GM18520 (cell line): ENCODE measurements around the gene ADRA2B.
"Not testable (repeated sequence)": the region's sequence is repeated elsewhere in the genome, so short reads cannot be mapped to it uniquely, and the experiment has no call there.

Experiments used
- ATAC-seq: cut with Tn5 transposase; IDR thresholded peaks from one replicate; pipeline ENCODE4 v1.9.1; 2021; ENCODE audit not compliant: unreplicated experiment

The ADRA2B gene

DNA sequence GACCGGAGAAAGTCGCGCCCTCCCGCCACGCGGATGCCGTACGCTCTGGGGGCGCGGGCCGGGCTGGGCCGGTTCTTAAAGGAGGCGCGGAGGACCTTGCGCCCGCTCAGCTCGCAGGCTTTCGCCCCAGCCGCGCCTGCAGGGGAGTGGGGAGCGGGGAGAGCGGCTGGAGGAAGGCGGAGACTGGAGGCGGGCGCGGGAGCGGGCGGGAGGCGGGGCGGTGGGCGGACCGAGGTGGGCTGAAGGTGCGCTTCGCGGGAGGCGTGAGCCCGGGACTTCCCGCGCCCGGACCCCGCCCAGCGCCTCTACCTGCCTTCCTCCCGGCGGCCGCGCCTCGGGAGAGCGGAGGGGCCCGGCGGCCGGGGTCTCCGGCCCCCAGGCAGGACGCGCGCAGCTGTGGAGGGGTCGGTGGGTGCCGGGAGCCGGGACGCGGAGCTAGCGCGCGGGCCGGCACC is at the start of gene ADRA2B:
Gene ADRA2B, minus strand, starts transcription at position 148 of the 455 bp plus-strand sequence. CDS start 422 bp downstream, outside the sequence.
- ATAC-seq = peak; percentile 28

DNA sequence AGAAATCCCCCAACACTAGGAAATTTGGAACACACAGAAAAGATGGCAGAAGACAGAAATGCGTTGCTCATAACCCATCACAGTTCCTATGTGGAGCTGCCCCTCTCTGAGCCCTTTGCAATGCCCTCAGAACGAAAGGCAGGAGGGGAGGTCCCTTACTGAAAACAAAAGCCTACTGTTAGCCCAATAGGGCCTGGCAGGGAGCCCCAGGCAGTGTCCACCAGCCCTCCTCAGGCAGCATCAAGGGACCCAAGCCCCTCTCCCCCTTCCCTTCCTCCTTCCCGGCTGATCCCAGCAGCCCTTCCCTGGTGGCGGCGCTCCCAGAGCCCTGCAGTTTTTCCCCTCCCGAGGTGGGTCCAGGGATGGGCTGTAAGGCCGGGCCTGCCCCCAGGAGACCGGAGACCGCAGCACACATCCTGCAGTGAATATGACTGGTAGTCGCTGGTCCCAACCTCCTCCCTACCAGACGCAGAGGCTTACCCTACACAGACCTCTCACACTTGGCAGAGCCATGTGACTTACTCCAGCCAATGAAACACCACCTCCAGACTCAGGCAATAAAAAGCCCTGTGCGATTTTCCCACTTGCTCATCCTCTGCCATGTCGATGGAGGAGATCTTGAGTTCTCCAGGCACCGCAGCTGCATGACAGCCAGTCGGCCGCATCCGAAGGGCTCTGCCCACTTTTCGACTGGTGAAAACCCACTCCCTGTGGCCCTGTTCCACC is 48.3 kb upstream of the ADRA2B start:
- peak; percentile 77 for ATAC-seq

DNA sequence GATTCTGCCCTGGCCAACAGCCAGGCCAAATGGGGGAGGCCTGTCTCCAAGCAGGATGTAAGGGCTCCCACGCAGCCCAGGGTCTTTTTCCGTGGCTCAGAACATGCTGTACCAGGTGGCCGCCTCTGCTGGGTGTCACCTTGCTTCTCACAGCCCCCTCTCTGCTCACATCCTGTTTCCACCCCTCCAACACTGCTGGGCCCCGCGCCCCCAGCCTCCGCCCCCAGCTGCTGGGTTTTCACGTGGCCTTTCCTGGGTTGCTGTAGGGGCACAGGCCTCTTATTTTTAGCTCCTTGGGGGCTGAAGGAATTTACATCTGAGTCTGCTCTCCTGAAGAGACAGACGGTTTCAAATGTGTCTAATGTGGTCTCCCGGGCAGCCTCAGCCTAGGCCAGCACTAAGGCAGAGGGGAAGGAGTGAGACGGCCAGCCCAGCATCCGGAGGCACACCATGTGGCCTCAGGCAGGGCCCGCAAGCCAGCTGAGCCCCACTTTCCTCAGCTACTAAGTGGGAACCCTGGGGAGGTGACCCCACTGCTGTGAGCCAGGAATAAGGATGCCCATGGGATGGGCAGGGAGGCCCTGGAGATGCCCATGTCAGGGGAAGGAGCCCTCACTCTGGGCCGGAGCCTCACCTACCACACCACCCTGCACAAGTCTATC is 47.5 kb upstream of the ADRA2B start:
- ATAC-seq = peak; percentile 21

DNA sequence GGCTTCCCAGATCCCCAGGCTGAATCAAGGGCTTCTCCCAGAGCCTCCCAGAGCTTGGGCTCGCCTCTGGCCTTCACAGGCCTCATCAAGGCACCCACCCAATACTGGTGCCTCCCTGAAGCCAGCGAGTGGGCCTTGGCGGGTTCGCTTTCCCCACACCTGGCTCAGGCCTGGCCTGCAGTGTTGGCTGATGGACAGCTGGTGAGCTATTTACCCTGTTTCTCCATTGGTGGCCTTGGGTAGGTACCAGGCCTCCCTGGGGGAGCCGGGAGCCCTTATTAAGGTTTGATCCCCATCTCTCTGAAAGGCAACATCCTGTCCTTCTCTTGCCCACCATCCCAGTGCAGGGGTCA is 47.0 kb upstream of the ADRA2B start:
- peak; percentile 2 for ATAC-seq

DNA sequence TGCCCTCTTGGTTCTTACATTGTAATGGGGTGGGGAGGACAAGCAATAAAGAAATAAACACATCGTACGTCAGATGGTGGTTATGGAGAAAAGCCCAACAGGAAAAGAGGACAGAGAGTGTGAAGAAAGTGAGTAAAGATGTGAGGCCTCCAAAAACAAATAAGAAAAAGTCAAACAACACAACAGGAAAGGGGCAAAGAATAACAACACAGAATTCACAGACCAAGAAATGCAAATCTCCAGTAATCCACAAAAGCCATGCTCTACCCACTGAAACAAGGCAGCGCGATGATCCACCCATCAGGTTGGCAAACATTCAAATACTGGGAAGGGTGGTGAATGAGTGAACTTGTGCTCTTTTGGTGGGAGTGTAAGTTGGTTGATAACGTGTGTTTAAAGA is 45.5 kb upstream of the ADRA2B start:
- ATAC-seq = no peak

DNA sequence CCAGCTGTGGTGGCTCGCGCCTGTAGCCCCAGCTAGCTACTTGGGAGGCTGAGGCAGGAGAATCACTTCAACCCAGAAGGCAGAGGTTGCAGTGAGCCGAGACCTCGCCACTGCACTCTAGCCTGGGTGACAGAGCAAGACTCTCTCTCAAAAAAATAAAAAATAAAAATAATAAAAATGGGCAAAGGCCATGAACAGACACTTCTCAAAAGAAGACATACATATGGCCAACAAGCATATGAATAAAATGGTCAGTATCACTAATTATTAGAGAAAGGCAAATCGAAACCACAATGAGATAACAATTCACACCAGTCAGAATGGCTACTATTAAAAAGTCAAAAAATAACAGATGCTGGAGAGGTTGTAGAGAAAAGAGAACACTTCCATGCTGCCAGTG is 44.0 kb upstream of the ADRA2B start:
- ATAC-seq = not testable (repeated sequence)

DNA sequence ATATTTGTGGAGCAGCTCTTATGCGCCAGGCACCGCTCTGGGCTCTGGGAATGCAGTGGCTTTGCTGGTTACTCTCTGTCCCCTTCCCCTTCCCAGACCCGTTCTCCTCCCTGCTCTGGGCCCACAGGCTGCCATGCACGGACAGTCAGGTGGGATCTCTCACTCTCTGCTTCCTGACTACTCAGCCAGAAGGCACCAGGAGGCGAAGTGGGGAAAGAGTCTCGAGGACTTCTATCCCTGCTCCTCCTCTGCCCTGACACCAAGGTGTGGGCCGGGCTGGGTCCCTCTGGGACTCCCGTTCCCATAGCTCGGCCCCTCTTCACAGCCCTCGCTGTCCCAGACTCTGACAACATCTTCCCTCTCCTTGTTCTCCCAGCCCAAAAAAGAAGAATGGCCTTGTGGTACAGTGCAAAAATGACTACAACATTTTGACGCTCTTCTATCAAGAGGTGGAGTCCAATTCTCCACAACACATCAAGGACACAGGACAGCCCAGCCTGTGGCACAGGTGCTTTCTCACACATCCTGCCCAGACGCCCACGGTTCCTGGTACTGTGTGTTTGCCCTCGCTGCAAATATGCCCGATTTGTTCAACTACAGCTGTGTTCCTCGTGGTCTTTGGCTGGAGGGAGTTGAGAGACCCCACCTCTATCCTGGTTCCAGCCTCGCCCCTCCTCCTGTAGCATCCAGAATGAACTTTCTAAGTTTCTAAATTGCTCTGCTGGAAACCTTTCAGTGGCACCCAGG is 42.9 kb upstream of the ADRA2B start:
- no peak for ATAC-seq

DNA sequence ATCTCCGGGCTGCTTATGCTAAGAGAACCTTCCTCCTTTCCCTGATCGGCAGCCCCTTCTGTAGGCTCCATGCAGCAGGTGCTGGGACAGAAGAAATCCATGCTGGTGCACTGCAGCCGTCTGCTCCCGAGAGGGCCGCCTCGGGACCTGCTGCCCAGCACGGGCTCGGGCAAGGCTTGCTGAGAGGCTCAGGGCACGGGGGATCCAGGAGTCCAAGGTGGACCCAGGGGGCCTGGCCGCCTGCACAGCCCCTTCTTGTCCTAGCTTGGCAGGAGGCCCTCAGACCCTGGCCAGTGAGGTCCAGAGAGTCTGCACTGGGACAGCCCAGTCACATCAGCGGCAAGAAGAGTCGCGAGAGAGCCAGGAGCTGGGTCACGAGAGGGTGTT is 42.2 kb upstream of the ADRA2B start:
- no peak for ATAC-seq

DNA sequence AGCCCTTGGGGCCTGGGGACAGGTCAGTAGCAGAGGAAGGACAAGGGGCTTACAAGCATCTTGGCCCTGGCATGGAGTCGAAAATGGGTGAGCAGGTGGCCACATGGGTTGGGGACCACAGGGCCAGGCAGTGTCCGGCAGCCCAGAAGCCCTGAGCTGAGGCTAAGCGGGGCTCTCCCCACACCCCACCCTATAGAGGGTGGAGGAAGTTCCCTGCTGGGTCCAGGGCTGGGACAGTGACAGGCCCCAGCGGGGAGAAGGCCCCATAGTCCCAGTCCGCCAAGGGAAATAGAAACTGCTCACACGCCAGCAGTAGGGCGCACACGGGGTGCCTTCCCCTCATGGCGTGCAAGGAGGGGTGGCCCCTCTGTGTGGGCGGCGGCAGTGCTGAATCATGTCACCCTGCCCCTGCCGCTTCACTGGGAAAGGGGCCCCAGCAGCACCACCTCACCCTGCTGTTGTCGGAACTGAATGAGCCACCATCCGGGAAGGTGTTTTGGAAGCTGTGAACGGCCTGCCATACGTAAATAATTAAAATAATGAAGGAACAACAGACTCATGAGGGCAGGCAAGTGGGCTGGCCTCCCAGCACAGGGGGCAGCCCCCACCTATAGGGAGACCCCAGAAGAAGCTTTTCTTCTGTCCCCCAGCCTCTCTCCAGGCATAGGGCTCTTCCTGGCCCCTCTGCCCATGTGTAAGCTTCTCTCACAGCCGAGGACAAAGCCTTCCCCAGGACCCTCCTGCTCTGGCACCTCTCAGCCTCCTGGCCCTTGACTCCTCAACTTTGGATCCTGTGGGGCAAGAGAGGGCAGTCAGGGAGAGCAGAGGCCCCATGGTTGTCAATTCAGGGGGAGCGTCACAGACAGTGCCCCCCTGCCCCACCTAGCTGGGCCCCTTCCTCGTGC is 41.5 kb upstream of the ADRA2B start:
- ATAC-seq = peak; percentile 60

DNA sequence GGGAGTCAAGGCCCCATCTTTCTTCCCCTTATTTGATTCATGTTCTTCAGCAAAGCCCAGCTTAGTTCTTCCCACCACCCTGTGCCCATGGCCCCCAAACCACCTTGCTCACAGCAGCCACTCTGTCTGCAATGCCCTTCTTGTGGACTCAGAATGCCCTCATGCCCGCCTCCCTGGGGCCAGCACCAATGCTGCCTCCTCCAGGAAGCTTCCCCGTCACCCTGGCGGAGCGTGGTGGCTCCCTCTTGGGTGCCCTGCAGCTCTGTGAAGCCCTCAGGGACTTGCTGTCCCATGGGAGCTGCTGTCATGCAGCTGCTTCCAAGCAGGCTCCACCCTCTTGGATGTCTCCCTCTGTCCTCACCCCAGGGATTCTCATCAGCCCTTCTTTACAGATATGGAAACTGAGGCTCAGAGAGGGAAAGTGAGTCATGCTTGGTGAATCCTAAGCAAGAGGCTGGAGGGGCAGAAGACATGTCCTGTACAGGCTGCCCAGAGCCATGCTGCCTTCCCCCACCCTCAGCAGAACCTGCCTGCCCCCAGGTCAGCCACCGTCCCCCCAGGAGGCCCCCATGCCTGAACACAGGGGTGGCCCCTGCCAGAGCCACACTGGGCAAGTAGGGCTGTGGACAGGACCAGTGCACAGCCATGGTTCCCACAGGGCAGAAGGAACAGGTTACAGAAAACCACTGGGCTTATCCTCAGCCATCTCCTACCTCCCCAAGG is 40.7 kb upstream of the ADRA2B start:
- ATAC-seq = peak; percentile 33

DNA sequence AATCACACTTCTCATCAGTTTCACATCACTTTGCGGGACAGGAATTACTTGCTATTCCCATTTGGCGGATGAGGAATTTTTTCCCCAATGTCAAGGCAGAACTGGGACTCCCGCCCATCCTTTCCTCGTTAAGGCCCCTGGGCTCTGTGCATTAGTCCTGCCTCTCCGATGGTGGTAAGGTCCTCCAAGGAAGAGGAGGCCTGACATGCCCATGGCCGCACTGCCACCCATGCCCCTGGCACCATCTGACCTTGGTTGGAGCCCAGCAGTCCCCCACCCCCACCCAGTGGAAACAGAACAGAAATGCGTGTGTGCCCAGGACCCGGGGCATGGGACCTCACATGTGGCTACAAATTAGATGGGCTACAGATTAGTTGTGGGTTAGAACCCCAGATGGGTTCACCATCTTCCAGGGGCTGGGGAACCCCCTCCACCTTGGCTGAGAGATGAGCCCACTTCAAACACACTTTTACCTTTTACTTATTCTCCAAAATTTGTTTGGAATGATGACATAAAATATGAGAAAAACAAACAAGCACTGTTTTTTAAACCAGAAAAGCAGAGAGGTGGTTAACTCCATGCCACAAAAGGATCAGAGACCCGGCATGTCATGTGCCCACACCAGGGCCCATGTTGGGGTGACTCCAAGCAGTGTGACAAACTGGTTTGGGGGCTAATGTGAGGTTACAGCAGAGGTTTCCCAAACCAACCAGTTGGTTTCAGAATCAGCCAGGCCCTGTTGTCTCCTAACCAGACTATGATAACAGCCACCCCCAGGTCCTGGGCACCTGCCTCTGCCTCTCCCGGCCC is 39.8 kb upstream of the ADRA2B start:
- no peak for ATAC-seq

DNA sequence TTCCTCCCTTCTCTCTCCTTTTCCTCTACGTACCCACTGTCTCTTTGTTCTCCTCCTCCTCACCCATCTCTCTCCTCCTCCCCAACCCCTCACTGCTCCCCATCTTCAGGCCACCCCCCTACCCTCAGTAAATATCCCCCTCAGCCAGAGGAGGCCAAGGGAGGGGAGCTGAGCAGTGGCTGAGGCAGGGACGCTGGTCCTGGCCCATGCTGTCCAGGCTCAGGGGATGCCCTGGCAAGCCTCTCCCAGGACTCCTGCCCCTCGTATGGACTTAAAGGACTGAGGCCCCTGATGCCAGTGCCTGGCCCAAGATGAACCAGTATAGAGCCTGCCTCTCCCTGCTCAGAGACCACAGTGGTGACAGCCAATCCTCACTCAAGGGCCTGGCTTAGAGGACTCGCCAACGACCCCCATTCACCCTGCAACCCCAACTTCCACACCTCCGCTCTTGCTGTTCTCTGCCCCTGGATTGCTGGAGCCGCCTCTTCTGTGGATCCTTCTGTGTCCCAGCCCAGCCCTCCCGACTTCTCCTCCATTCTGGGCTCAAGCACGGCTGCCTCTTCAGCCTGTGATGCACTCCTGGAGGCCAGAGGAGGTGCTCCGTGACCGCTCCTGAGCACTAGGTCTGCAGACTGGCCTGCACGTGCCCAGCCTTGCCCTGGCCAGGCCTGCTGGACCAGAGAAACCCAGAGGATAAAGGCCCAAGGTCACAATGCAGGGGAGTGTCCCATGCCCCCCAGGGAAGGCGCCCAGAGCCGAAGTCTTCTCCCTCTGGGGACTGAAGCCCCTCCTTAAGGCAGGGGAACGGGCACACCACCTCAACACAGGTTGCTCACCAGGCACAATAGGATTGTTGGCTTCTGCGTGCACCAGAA is 38.4 kb upstream of the ADRA2B start:
- ATAC-seq = no peak

DNA sequence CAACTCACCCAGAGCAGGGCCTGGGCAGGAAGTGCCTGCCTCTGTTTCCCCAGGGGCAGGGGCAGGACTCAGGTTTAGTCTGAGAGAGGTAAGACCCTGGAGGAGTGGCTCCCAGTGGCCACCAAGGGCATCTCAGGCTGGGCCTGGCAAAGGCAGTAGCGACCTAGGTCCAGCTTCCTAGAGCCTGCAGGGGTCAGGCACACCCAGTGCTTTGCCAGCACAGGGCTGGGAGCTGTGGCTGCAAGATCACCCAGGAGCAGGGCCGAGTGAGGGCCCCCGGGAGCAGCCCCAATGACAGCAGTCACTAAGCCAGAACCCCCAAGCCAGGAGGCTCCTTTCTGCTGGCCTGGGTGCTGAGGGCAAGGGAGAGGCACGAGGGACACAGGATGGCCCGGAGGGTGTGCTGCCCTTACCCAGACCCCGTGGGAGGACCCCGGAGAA is 37.6 kb upstream of the ADRA2B start:
- ATAC-seq = no peak

DNA sequence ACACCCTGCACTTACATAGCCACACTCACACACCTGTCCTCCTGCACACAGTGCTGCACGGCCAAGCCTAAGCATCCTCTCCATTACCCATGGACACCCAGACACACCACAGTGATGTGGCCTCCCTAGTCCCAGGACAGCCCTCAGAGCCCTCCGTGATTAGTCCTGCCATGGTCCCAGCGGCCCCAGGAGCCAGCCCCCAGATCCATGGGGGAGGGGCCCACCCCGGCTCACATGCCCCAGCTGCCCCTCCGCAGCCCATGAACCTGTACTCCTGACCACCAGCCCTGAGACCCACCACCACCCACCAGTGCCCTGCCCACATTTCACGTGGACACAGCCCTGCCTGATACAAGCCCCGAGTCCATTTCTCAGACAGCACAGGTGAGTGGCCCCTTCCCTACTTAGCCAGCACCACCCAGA is 36.9 kb upstream of the ADRA2B start:
- no peak for ATAC-seq

DNA sequence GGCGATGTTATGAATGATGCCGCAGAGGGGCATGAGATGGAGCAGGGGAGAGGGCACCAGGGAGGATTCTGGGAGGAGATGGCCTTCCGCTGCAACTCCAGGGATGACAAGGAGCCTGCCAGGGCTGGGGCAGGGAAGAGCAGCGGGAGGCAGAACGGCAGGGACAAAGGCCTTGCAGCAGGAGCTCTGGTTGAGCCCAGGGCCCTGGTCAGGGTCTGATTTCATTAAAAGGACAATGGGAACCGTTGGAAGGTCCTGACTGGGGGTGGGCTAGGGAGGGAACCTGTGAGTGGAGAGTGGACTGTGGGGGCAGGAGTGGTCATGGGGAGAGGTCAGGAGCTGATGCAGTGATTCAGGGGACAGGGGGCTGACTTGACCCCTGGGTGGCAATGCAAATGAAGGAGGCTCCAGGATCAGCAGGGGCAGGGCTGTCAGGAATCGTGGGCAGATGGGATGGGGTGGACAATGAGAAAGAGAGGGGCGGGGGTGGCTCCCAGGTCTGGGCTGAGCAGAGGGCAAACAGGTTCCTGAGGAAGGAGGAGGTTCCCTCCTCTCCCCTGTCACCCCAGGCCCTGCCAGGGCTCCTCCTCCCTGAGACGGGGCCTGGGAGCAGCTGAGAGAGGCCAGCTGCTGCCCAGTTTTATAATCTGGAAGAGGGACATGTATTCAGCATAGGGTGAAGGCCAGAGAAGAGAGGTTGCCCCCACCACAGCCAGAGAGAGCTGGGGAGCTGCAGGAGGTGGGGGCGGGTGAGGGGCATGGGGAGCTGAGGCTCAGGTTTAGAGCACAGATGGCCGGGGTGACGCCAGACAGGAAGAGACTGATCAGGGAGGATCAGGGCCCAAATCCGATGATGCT is 36.2 kb upstream of the ADRA2B start:
- no peak for ATAC-seq

DNA sequence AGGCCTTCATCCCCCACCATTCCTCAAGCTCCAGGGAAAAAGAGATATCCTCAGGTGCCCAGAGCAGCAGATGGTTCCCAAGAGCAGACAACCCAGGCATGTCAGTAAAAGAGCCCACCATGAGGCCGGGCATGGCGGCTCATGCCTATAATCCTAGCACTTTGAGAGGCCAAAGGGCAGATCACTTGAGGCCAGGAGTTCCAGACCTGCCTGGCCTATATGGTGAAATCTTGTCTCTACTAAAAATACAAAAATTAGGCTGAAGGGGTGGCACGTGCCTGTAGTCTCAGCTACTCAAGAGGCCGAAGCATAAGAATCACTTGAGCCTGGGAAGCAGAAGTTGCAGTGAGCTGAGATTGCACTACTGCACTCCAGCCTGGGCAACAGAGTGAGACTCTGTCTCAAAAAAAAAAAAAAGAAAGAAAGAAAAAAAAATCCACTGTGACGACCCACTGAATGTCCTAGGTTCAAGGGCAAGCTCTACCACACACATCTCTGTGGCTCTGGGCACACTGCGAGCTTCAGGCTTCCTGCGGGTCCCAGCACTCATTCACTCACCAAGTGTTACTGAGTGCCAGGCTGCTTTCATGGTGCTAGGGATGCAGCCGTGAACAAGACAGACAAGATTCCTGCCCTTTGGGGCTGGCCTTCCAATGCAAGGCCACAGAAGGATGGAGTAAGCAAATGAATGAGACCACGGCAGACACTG is 35.4 kb upstream of the ADRA2B start:
- no peak for ATAC-seq
